HEK293 (cell line): Measurements from ENCODE around the gene CLCN1.

ENCODE experiments used
- CTCF ChIA-PET: fragments of 350-600 bp; formaldehyde crosslinking; extraction: SDS; loops from one replicate; lab custom pipeline; 2021; ENCODE audit warnings: antibody characterized with exemption; lab: Yijun Ruan, JAX
- POLR2A ChIA-PET: fragments of 300-600 bp; formaldehyde crosslinking; extraction: SDS; loops from one replicate; lab custom pipeline; 2020; ENCODE audit warnings: antibody characterized with exemption, inconsistent platforms; lab: Yijun Ruan, JAX
- H3K27ac ChIP-seq: fragments of 200-500 bp; sonication (Bioruptor generic); 2 replicates; pipeline ENCODE4 v1.5.1; 2014; ENCODE audit warnings: low read depth, low read length, control low read depth, inconsistent platforms; ENCODE audit errors: extremely low read depth
- H3K36me3 ChIP-seq, 2 experiments: fragments of 200-500 bp in 1 of 2; sonication (Bioruptor generic) in 1 of 2; 1 replicate in 1 of 2; 2 replicates in 1 of 2; pipeline ENCODE4 v1.5.1; 2014 to 2017; ENCODE audit warnings: inconsistent platforms in 2 of 2, low read length in 2 of 2; ENCODE audit not compliant: control insufficient read depth in 2 of 2, insufficient read depth in 1 of 2
- H3K4me1 ChIP-seq: fragments of 200-500 bp; sonication (Bioruptor generic); 2 replicates; pipeline ENCODE4 v1.5.1; 2014; ENCODE audit warnings: mild to moderate bottlenecking, low read length, inconsistent platforms; ENCODE audit not compliant: control insufficient read depth, insufficient read depth
- H3K4me3 ChIP-seq: 2 replicates; pipeline ENCODE4 v1.5.1; 2011; ENCODE audit warnings: low read depth, mild to moderate bottlenecking, control low read depth, low read length, moderate library complexity
- H3K9me3 ChIP-seq: fragments of 200-500 bp; sonication (Bioruptor generic); 2 replicates; pipeline ENCODE4 v1.5.1; 2014; ENCODE audit warnings: low read depth, low read length, inconsistent platforms; ENCODE audit not compliant: control insufficient read depth, insufficient read depth
- GLI4 ChIP-seq: fragments of 450-650 bp; formaldehyde crosslinking; IDR thresholded peaks from 2 replicates; pipeline ENCODE4 v1.5.1; 2016; ENCODE audit warnings: missing biosample characterization, missing genetic modification characterization
- GLIS1 ChIP-seq: fragments of 450-650 bp; formaldehyde crosslinking; IDR thresholded peaks from 2 replicates; pipeline ENCODE4 v1.5.1; 2016; ENCODE audit warnings: missing biosample characterization, missing genetic modification characterization
- MYNN ChIP-seq: fragments of 450-650 bp; formaldehyde crosslinking; IDR thresholded peaks from 2 replicates; pipeline ENCODE4 v1.5.1; 2016; ENCODE audit warnings: missing biosample characterization, missing genetic modification characterization, borderline replicate concordance
- PRDM10 ChIP-seq: fragments of 450-650 bp; formaldehyde crosslinking; IDR thresholded peaks from 2 replicates; pipeline ENCODE4 v1.5.1; 2016; ENCODE audit warnings: missing biosample characterization, missing genetic modification characterization
- PRDM4 ChIP-seq: fragments of 450-650 bp; formaldehyde crosslinking; IDR thresholded peaks from 2 replicates; pipeline ENCODE4 v1.5.1; 2017; ENCODE audit warnings: missing biosample characterization, missing genetic modification characterization
- REST ChIP-seq: fragments of 450-650 bp; formaldehyde crosslinking; IDR thresholded peaks from 2 replicates; pipeline ENCODE4 v1.5.1; 2016; ENCODE audit warnings: missing biosample characterization, missing genetic modification characterization
- SP7 ChIP-seq: fragments of 450-650 bp; formaldehyde crosslinking; IDR thresholded peaks from 2 replicates; pipeline ENCODE4 v1.5.1; 2016; ENCODE audit warnings: missing biosample characterization, missing genetic modification characterization
- TSHZ1 ChIP-seq: fragments of 450-650 bp; formaldehyde crosslinking; IDR thresholded peaks from 2 replicates; pipeline ENCODE4 v1.5.1; 2016; ENCODE audit warnings: missing biosample characterization, missing genetic modification characterization, borderline replicate concordance
- ZFHX2 ChIP-seq: fragments of 450-650 bp; formaldehyde crosslinking; conservative IDR thresholded peaks from 2 replicates; pipeline ENCODE4 v1.5.1; 2016; ENCODE audit warnings: missing biosample characterization, missing genetic modification characterization
- ZFP3 ChIP-seq: fragments of 450-650 bp; formaldehyde crosslinking; IDR thresholded peaks from 2 replicates; pipeline ENCODE4 v1.5.1; 2016; ENCODE audit warnings: low read depth, missing biosample characterization, missing genetic modification characterization
- ZNF174 ChIP-seq: fragments of 450-650 bp; formaldehyde crosslinking; IDR thresholded peaks from 2 replicates; pipeline ENCODE4 v1.5.0; 2017; ENCODE audit warnings: missing biosample characterization, mild to moderate bottlenecking, missing genetic modification characterization
- ZNF2 ChIP-seq: fragments of 450-650 bp; formaldehyde crosslinking; IDR thresholded peaks from 2 replicates; pipeline ENCODE4 v1.5.1; 2016; ENCODE audit warnings: missing biosample characterization, missing genetic modification characterization
- ZNF211 ChIP-seq: fragments of 450-650 bp; formaldehyde crosslinking; IDR thresholded peaks from 2 replicates; pipeline ENCODE4 v1.5.1; 2016; ENCODE audit warnings: low read depth, missing biosample characterization, missing genetic modification characterization
- ZNF292 ChIP-seq: fragments of 450-650 bp; formaldehyde crosslinking; IDR thresholded peaks from 2 replicates; pipeline ENCODE4 v1.5.1; 2016; ENCODE audit warnings: low read depth, missing biosample characterization, missing genetic modification characterization, borderline replicate concordance
- ZNF488 ChIP-seq: fragments of 450-650 bp; formaldehyde crosslinking; IDR thresholded peaks from 2 replicates; pipeline ENCODE4 v1.5.1; 2016; ENCODE audit warnings: missing biosample characterization, missing genetic modification characterization
- ZNF513 ChIP-seq: fragments of 450-650 bp; IDR thresholded peaks from 2 replicates; pipeline ENCODE4 v1.5.1; 2018; ENCODE audit warnings: missing biosample characterization, missing genetic modification characterization
- ZNF571 ChIP-seq: fragments of 450-650 bp; formaldehyde crosslinking; IDR thresholded peaks from 2 replicates; pipeline ENCODE4 v1.5.0; 2017; ENCODE audit warnings: missing biosample characterization, missing genetic modification characterization
- ZNF610 ChIP-seq: fragments of 450-650 bp; formaldehyde crosslinking; IDR thresholded peaks from 2 replicates; pipeline ENCODE4 v1.5.1; 2016; ENCODE audit warnings: missing biosample characterization, missing genetic modification characterization, borderline replicate concordance
- ZNF660 ChIP-seq: fragments of 450-650 bp; IDR thresholded peaks from 2 replicates; pipeline ENCODE4 v1.5.1; 2018; ENCODE audit warnings: missing biosample characterization, mild to moderate bottlenecking, missing genetic modification characterization
- ZNF791 ChIP-seq: fragments of 450-650 bp; formaldehyde crosslinking; IDR thresholded peaks from 2 replicates; pipeline ENCODE4 v1.5.1; 2016; ENCODE audit warnings: missing biosample characterization, missing genetic modification characterization

The CLCN1 gene

GRCh38 chr7:143345428-143345900, 29.6 kb downstream of the CLCN1 start:
- H3K9me3 ChIP-seq = no peaks in the 10 kb centered on the region
- no peaks in the 10 kb centered on the region for H3K36me3 ChIP-seq
- no peak overlapping the region for H3K27ac ChIP-seq
- peak overlapping the region; percentile 15; the same call in 1 of the 2 replicates for H3K4me3 ChIP-seq
- POLR2A ChIA-PET = interaction anchor here (1.2 kb wide), 1 partner anchor 35 kb away, joined by 4 read pairs; no protein-coding TSS in a partner anchor
- CTCF ChIA-PET = interaction anchor here (0.6 to 1.7 kb wide), 16 partner anchors 9 to 1845 kb away, joined by 3 to 25 read pairs (median 4); no protein-coding TSS in a partner anchor
- no peaks in the 10 kb centered on the region for H3K4me1 ChIP-seq
- TF ChIP-seq GLIS1 (tag by site-specific recombination) = peak; percentile 84
- TF ChIP-seq PRDM10 (tag by site-specific recombination) = peak; percentile 48; the same call in 1 of the 2 replicates
- TF ChIP-seq ZNF791 (tag by site-specific recombination) = no peak
- TF ChIP-seq ZNF488 = no peak
- no peak for TF ChIP-seq REST (tag by site-specific recombination)
- peak; percentile 70; the same call in 1 of the 2 replicates for TF ChIP-seq ZNF2 (tag by site-specific recombination)
- no peak for TF ChIP-seq MYNN (tag by site-specific recombination)
- no peak for TF ChIP-seq ZFP3 (tag by site-specific recombination)
- peak; percentile 61; the same call in 1 of the 2 replicates for TF ChIP-seq ZNF610 (tag by site-specific recombination)
- TF ChIP-seq ZNF571 (tag by site-specific recombination) = no peak
- no peak for TF ChIP-seq ZNF513 (tag by site-specific recombination)
- no peak for TF ChIP-seq PRDM4 (tag by site-specific recombination)
- no peak for TF ChIP-seq ZNF292 (tag by site-specific recombination)
- TF ChIP-seq SP7 (tag by site-specific recombination) = 0 out of 2 replicates have a peak, but pooled peaks have one; percentile 33
- no peak for TF ChIP-seq ZNF174
- no peak for TF ChIP-seq ZNF660 (tag by site-specific recombination)
- no peak for TF ChIP-seq ZNF211 (tag by site-specific recombination)
- TF ChIP-seq ZFHX2 (tag by site-specific recombination) = peak; percentile 56; the same call in 1 of the 2 replicates
- TF ChIP-seq GLI4 (tag by site-specific recombination) = no peak
- TF ChIP-seq TSHZ1 = no peak
